Breast epithelium (tissue), 4 donors: ENCODE measurements around the gene POU6F1. TPM values are rescaled to one million over a fixed set of nuclear protein-coding genes. Genes with fewer than 3 reads are reported as not detected.
"Not testable (repeated sequence)": the region's sequence is repeated elsewhere in the genome, so short reads cannot be mapped to it uniquely, and the experiment has no call there.

ENCODE experiments used
- DNase-seq, 2 donors: peaks; one replicate each; pipeline ENCODE4 v3.0.0-alpha.2; 2019; ENCODE audit warnings: low spot score in 2 of 2
- H3K27ac ChIP-seq, 2 donors: fragments of 200-600 bp; sonication (generic) in 1 of 2; one replicate each; pipeline ENCODE4 v1.5.1; 2016 to 2019; ENCODE audit warnings: mild to moderate bottlenecking in 1 of 2
- H3K27me3 ChIP-seq, 2 donors: fragments of 200-600 bp; sonication (generic) in 1 of 2; one replicate each; pipeline versions ENCODE4 v1.5.1 to v1.6.0; 2017 to 2019; ENCODE audit warnings: control low read depth in 1 of 2, mild to moderate bottlenecking in 1 of 2
- H3K36me3 ChIP-seq: fragments of 200-600 bp; one replicate; pipeline ENCODE4 v1.5.1; 2019
- H3K4me1 ChIP-seq, 2 donors: fragments of 200-600 bp; sonication (generic); one replicate each; pipeline ENCODE4 v1.5.1; 2016 to 2019; ENCODE audit warnings: control low read depth in 1 of 2
- H3K4me3 ChIP-seq, 3 donors: fragments of 200-600 bp; sonication (generic); 1 replicate in 2 of 3; 2 replicates in 1 of 3; pipeline ENCODE4 v1.5.1; 2016 to 2019; ENCODE audit warnings: mild to moderate bottlenecking in 3 of 3, moderate library complexity in 2 of 3
- H3K9me3 ChIP-seq, 2 donors: fragments of 200-600 bp; sonication (generic) in 1 of 2; one replicate each; pipeline ENCODE4 v1.5.1; 2016 to 2019; ENCODE audit warnings: control low read depth in 1 of 2
- CTCF ChIP-seq, 3 donors: fragments of 450-650 bp; IDR thresholded peaks; one replicate each; pipeline ENCODE4 v1.5.1; 2016 to 2017; ENCODE audit warnings: antibody characterized with exemption in 3 of 3, mild to moderate bottlenecking in 3 of 3, moderate library complexity in 3 of 3
- POLR2A ChIP-seq: fragments of 450-650 bp; IDR thresholded peaks from one replicate; pipeline ENCODE4 v1.6.1; 2016; ENCODE audit warnings: antibody characterized with exemption, mild to moderate bottlenecking, moderate library complexity
- POLR2AphosphoS5 ChIP-seq, 3 donors: sonication (generic); formaldehyde crosslinking; IDR thresholded peaks; one replicate each; pipeline ENCODE4 v1.6.1; 2017; ENCODE audit warnings: antibody characterized with exemption in 3 of 3
- intact Hi-C: fragments of 100-400 bp; cut with DNase I; formaldehyde crosslinking; loops from one replicate; pipeline ENCODE4 v1.15.1; 2023; ENCODE audit warnings: low total_unique reads
- total RNA-seq, 3 donors: library from RNA; depleted of rRNA; stranded (reverse); fragments of >200 nt; gene quantifications; one replicate each; pipeline ENCODE4 v1.1.0, GENCODE V29; 2016

POU6F1 gene
- total RNA-seq, 3 donors from 2014 or later = 10.5 to 23.3 (median 15.2) TPM

- Histone ChIP-seq H3K4me1 (no peaks in the 10 kb centered on the region), H3K27me3 (no peaks in the 10 kb centered on the region), H3K27ac (no peak overlapping the region), H3K36me3 (no peaks in the 10 kb centered on the region), H3K9me3 (no peaks in the 10 kb centered on the region), H3K4me3 (no peak overlapping the region)
- intact Hi-C loops = no loop called here
- TF ChIP-seq CTCF (IDR thresholded peaks at IDR 0.05) (no peak), POLR2A (no peak), POLR2AphosphoS5 (IDR thresholded peaks at IDR 0.05) (no peak)
- DNase-seq = no peak
These were observed 6.8 kb upstream of the POU6F1 start for GRCh38 chr12:51224625-51225024.

- H3K27ac ChIP-seq = no peak overlapping the region
- H3K4me3 ChIP-seq = peak overlapping the region in 1 of 3 donors; percentile 7
- H3K4me1 ChIP-seq = no peaks in the 10 kb centered on the region
- H3K9me3 ChIP-seq = no peaks in the 10 kb centered on the region
- intact Hi-C loops = no loop called here
- no peaks in the 10 kb centered on the region for H3K27me3 ChIP-seq
- no peaks in the 10 kb centered on the region for H3K36me3 ChIP-seq
- no peak for DNase-seq
- TF ChIP-seq POLR2AphosphoS5 (IDR thresholded peaks at IDR 0.05) (no peak), POLR2A (no peak), CTCF (IDR thresholded peaks at IDR 0.05) (no peak)
These were observed 4.6 kb upstream of the POU6F1 start for GRCh38 chr12:51222461-51222860.

GRCh38 chr12:51219857-51220256 lies 2.0 kb upstream of the POU6F1 start:
- H3K4me1 ChIP-seq, DNase-seq, H3K36me3 ChIP-seq, H3K27me3 ChIP-seq, H3K9me3 ChIP-seq, H3K27ac ChIP-seq, H3K4me3 ChIP-seq, intact Hi-C loops: not testable (repeated sequence)

- H3K4me3 ChIP-seq = no peak overlapping the region
These were observed 1.5 kb upstream of the POU6F1 start for GRCh38 chr12:51219322-51219721.

GRCh38 chr12:51218607-51219161 lies 822 bp upstream of the POU6F1 start:
- peak overlapping the region; percentile 96 to 99 for H3K27ac ChIP-seq
- no peak for DNase-seq
- H3K9me3 ChIP-seq = no peaks in the 10 kb centered on the region
- intact Hi-C loops = no loop called here
- H3K4me3 ChIP-seq = peak overlapping the region; percentile 64 to 91 (median 91)
- H3K27me3 ChIP-seq = no peaks in the 10 kb centered on the region
- TF ChIP-seq POLR2A = no peak
- no peak for TF ChIP-seq POLR2AphosphoS5 (IDR thresholded peaks at IDR 0.05)
- no peak for TF ChIP-seq CTCF (IDR thresholded peaks at IDR 0.05)
- no peaks in the 10 kb centered on the region for H3K4me1 ChIP-seq
- no peaks in the 10 kb centered on the region for H3K36me3 ChIP-seq

More at GRCh38 chr12:51219322-51219721, 1.5 kb upstream of the POU6F1 start:
- Histone ChIP-seq H3K27ac (peak overlapping the region in 1 of 2 donors; percentile 96), H3K9me3 (no peaks in the 10 kb centered on the region), H3K27me3 (no peaks in the 10 kb centered on the region), H3K4me1 (no peaks in the 10 kb centered on the region), H3K36me3 (no peaks in the 10 kb centered on the region)
- intact Hi-C loops = no loop called here
- no peak for DNase-seq
- no peak for TF ChIP-seq POLR2AphosphoS5 (IDR thresholded peaks at IDR 0.05)
- TF ChIP-seq CTCF (IDR thresholded peaks at IDR 0.05) = no peak
- no peak for TF ChIP-seq POLR2A
